Measurements from ENCODE around the gene ZNF503. TPM values are rescaled to one million over a fixed set of nuclear protein-coding genes. Genes with fewer than 3 reads are reported as not detected.

ZNF503 gene
- total and polyA plus RNA-seq, 10 of the 15 experiments (the other 5 are each of a cell fraction or from before 2014, with no cell fraction given): 0.05 to 1.1 (median 0.11) TPM; not detected in 1

GRCh38 chr10:75448166-75448565 is 46.6 kb upstream of the ZNF503 start:
- Histone ChIP-seq H2AFZ (ENCODE audit: control insufficient read depth, low read depth, low read length) (no peak overlapping the region), H3K9ac (ENCODE audit: control insufficient read depth, insufficient read depth, low read length) (no peak overlapping the region), H3K27me3 (replicated peaks in 1 of 2; ENCODE audit: control insufficient read depth in 2 of 2, insufficient read depth in 2 of 2, low read length in 1 of 2) (no peaks in the 10 kb centered on the region), H3K4me1 (ENCODE audit: control insufficient read depth, insufficient read depth, low read length) (no peaks in the 10 kb centered on the region), H3K4me3 (no peak overlapping the region), H3K4me2 (ENCODE audit: control insufficient read depth, insufficient read depth) (no peak overlapping the region), H3K27ac (ENCODE audit: control insufficient read depth, insufficient read depth) (no peak overlapping the region), H3K36me3 (ENCODE audit: control insufficient read depth in 2 of 2, insufficient read depth in 2 of 2, low read length in 1 of 2) (no peaks in the 10 kb centered on the region), H4K20me1 (ENCODE audit: control insufficient read depth, insufficient read depth) (no peaks in the 10 kb centered on the region), H3K9me3 (replicated peaks; ENCODE audit: control insufficient read depth, insufficient read depth, low read length) (no peaks in the 10 kb centered on the region), H3K79me2 (ENCODE audit: control insufficient read depth, insufficient read depth, low read length) (no peaks in the 10 kb centered on the region)
- ChIA-PET RAD21 (ENCODE audit: unreplicated experiment) (no interaction called here), POLR2A (no interaction called here), SMC1A (ENCODE audit: uncharacterized antibody, unreplicated experiment) (interaction anchor here (0.9 to 1.2 kb wide), 3 partner anchors 23 to 96 kb away, joined by 3 to 4 read pairs (median 3); no protein-coding TSS in a partner anchor), CTCF (no interaction called here)
- no peak for DNase-seq (ENCODE audit: low read depth, low spot score)
- 0% methylated on average over 2 of the region's 2 CpGs for WGBS (ENCODE audit: insufficient coverage, insufficient replicate concordance, low lambda C conversion rate, missing lambda C conversion rate)
- ATAC-seq: no peak
- in situ Hi-C loops (cut with MboI): no loop called here
- BruUV-seq (replicated peaks): no TSS peak
- intact Hi-C loops (cut with micrococcal nuclease; ENCODE audit: unreplicated experiment): no loop called here
- no peak for FAIRE-seq
- no peak for TF ChIP-seq BMI1 (IDR thresholded peaks at IDR 0.05; ENCODE audit: borderline replicate concordance)
- TF ChIP-seq ZNF622 (IDR thresholded peaks at IDR 0.05): no peak
- no peak for TF ChIP-seq E2F4 (IDR thresholded peaks at IDR 0.05; ENCODE audit: low read depth, low read length)
- no peak for TF ChIP-seq NBN (IDR thresholded peaks at IDR 0.05)
- no peak for TF ChIP-seq PAX8 (IDR thresholded peaks at IDR 0.05)
- TF ChIP-seq MEF2B (IDR thresholded peaks at IDR 0.05; ENCODE audit: partially characterized antibody, poor library complexity, severe bottlenecking): no peak
- no peak for TF ChIP-seq FOXK2 (IDR thresholded peaks at IDR 0.05)
- TF ChIP-seq BRCA1 (IDR thresholded peaks at IDR 0.05; ENCODE audit: low read depth, low read length): no peak
- no peak for TF ChIP-seq REST (IDR thresholded peaks at IDR 0.05; ENCODE audit: low read depth, low read length)
- no peak for TF ChIP-seq NR2C1 (IDR thresholded peaks at IDR 0.05)
- TF ChIP-seq NRF1 (conservative IDR thresholded peaks at IDR 0.05; ENCODE audit: low read depth, low read length): no peak
- no peak for TF ChIP-seq CREM (IDR thresholded peaks at IDR 0.05; ENCODE audit: low read depth)
- no peak for TF ChIP-seq STAT3 (IDR thresholded peaks at IDR 0.05; ENCODE audit: low read depth, low read length)
- no peak for TF ChIP-seq ZBTB4 (CRISPR knock-in tag; IDR thresholded peaks at IDR 0.05)
- no peak for TF ChIP-seq MLLT1 (IDR thresholded peaks at IDR 0.05)
- TF ChIP-seq GABPA (IDR thresholded peaks at IDR 0.05; ENCODE audit: low read depth): no peak

All from GM12878 (cell line).